Measurements from ENCODE around the gene PDLIM5. TPM values are rescaled to one million over a fixed set of nuclear protein-coding genes. Genes with fewer than 3 reads are reported as not detected.
A peak's percentile ranks its signal among the peaks of the same experiment; 100 is the strongest.

Gene PDLIM5
- total RNA-seq, 1 experiment from 2014 or later: 58.0 TPM

DNA sequence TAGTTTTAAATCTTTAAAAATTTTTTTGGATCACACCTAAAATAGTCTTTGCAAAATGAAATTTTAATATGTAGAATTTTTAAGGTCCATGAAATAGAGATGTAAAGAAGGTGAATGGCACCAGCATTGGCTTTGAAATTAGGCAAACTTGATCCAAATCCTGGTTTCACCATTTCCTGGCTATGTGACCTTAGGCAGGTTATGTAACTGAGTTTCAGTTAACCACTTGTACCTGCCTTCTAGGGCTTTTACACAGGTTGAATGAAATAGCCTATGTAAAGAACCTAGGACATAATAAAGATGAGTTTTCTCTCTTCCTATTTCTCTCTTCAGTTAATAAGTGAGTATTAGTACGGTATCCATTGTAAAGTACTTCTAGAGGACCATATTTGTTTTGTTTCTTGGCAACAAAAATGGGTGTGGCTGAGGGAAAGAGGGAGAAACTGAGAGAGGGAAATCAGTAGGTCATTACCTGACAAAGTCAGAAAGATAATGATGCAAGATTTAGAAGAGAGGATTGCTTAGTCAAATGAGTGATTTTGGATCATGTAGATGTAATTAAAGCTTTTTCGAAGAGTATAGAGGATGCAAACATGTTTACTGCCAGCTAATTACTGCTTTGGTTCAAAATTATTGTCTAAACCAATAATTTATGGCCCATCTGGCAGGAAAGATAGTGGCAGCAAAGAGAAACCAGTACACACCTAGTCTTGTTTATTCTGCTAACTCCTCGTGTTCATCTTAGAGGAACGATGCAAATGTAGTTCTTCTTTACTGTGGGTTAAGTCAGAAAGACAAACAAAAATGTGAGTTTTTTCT is 81.9 kb downstream of the PDLIM5 start:
- Mint-ChIP-seq H3K36me3 (ENCODE audit: insufficient read depth in 1 of 3, low read depth in 3 of 3) (no peaks in the 10 kb centered on the region), H3K4me1 (peaks cover 42 to 54% of the 10 kb centered on the region in 2 experiments), H3K9me3 (no peaks in the 10 kb centered on the region), H3K4me3 (no peak overlapping the region), H3K27me3 (ENCODE audit: low read depth) (no peaks in the 10 kb centered on the region), H3K27ac (0 out of 7 replicates have a peak overlapping the region, but pooled peaks of 1 of the 3 experiments have one; percentile 0)
- H3K79me1 ChIP-seq (ENCODE audit: insufficient read depth, low read depth, low read length, poor library complexity, severe bottlenecking): no peaks in the 10 kb centered on the region
- peak overlapping the region; percentile 5; the same call in 1 of the 2 replicates for H3K14ac ChIP-seq (ENCODE audit: insufficient read depth, low read length)
- H4K91ac ChIP-seq (ENCODE audit: insufficient read length, low read depth, low read length): no peak overlapping the region
- no peaks in the 10 kb centered on the region for H3K9me3 ChIP-seq (ENCODE audit: control insufficient read depth, low read depth, low read length)
- H3K4me2 ChIP-seq (ENCODE audit: insufficient read depth, insufficient read length, low read length): no peak overlapping the region
- H4K20me1 ChIP-seq (ENCODE audit: control insufficient read depth, insufficient read depth, insufficient read length): no peaks in the 10 kb centered on the region
- no peaks in the 10 kb centered on the region for H3K79me2 ChIP-seq (ENCODE audit: insufficient read depth, low read length)
- H3K27ac ChIP-seq (ENCODE audit: insufficient read length, low read depth, low read length): peak overlapping the region; percentile 33
- H3T11ph ChIP-seq (ENCODE audit: low read length): no peak overlapping the region
- peak overlapping the region; percentile 26 for H2BK20ac ChIP-seq (ENCODE audit: low read depth, low read length, poor library complexity, severe bottlenecking)
- no peaks in the 10 kb centered on the region for H3K27me3 ChIP-seq (ENCODE audit: insufficient read depth, low read length)
- no peak overlapping the region for H2BK5ac ChIP-seq (ENCODE audit: insufficient read length, low read length)
- H4K5ac ChIP-seq (ENCODE audit: insufficient read length, low read depth, low read length): no peak overlapping the region
- no peak overlapping the region for H2AK5ac ChIP-seq (ENCODE audit: insufficient read length, low read length)
- H3K4me1 ChIP-seq (ENCODE audit: insufficient read depth, low read length): peaks cover 11% of the 10 kb centered on the region; the same call in 1 of the 2 replicates
- H3K23ac ChIP-seq (ENCODE audit: insufficient read length, low read depth, low read length): no peak overlapping the region
- TF ChIP-seq, protein P1, sequence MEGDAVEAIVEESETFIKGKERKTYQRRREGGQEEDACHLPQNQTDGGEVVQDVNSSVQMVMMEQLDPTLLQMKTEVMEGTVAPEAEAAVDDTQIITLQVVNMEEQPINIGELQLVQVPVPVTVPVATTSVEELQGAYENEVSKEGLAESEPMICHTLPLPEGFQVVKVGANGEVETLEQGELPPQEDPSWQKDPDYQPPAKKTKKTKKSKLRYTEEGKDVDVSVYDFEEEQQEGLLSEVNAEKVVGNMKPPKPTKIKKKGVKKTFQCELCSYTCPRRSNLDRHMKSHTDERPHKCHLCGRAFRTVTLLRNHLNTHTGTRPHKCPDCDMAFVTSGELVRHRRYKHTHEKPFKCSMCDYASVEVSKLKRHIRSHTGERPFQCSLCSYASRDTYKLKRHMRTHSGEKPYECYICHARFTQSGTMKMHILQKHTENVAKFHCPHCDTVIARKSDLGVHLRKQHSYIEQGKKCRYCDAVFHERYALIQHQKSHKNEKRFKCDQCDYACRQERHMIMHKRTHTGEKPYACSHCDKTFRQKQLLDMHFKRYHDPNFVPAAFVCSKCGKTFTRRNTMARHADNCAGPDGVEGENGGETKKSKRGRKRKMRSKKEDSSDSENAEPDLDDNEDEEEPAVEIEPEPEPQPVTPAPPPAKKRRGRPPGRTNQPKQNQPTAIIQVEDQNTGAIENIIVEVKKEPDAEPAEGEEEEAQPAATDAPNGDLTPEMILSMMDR (conservative IDR thresholded peaks at IDR 0.05): no peak
- no peak overlapping the region for H2BK15ac ChIP-seq (ENCODE audit: low read depth, low read length)
- H3K4ac ChIP-seq (ENCODE audit: low read depth, low read length): no peak overlapping the region
- H3K18ac ChIP-seq (ENCODE audit: insufficient read length, low read depth, low read length): no peak overlapping the region
- no peak for DNase-seq
- no peak overlapping the region for H3K9ac ChIP-seq (ENCODE audit: extremely low read depth, insufficient read length, low read length)
- H2AFZ ChIP-seq (ENCODE audit: low read length): no peak overlapping the region
- H3K56ac ChIP-seq (ENCODE audit: insufficient read length, low read depth, low read length): no peak overlapping the region
- H2BK12ac ChIP-seq (ENCODE audit: insufficient read length, low read depth, low read length): no peak overlapping the region
- no CpG with 5 or more reads among the region's 4 CpGs for WGBS (ENCODE audit: extremely low coverage, insufficient read length, low lambda C conversion rate)
- no peak overlapping the region for H2BK120ac ChIP-seq (ENCODE audit: low read depth, low read length, poor library complexity, severe bottlenecking)
- H4K8ac ChIP-seq (replicated peaks; ENCODE audit: insufficient read length, low read depth, low read length): no peak overlapping the region
- no peaks in the 10 kb centered on the region for H3K23me2 ChIP-seq (ENCODE audit: insufficient read length, low read depth, low read length, poor library complexity, severe bottlenecking)

All from H9 (cell line).